MM.1S (cell line): ENCODE measurements around the gene ORC2.

Experiments used
- DNase-seq: peaks from one replicate; pipeline ENCODE4 v3.0.0-alpha.2; 2015
- H2AFZ ChIP-seq: fragments of 300-600 bp; sonication (generic); 2 replicates; pipeline ENCODE4 v1.6.0; 2016; ENCODE audit warnings: antibody characterized with exemption, low read length
- H3F3A ChIP-seq: fragments of 300-600 bp; sonication (generic); 2 replicates; pipeline ENCODE4 v1.6.1; 2016; ENCODE audit warnings: mild to moderate bottlenecking, antibody characterized with exemption, low read length, moderate library complexity, mixed read lengths; ENCODE audit not compliant: insufficient read depth
- H3K27ac ChIP-seq: fragments of 300-600 bp; sonication (generic); 2 replicates; pipeline ENCODE4 v1.5.1; 2016; ENCODE audit warnings: mild to moderate bottlenecking, low read length
- H3K27me3 ChIP-seq: fragments of 300-600 bp; sonication (generic); replicated peaks from 2 replicates; pipeline ENCODE4 v1.6.0; 2016; ENCODE audit warnings: low read length; ENCODE audit not compliant: insufficient read depth
- H3K36me3 ChIP-seq: fragments of 300-600 bp; sonication (generic); replicated peaks from 2 replicates; pipeline ENCODE4 v1.6.1; 2016; ENCODE audit warnings: mild to moderate bottlenecking, low read length, mixed read lengths; ENCODE audit not compliant: insufficient read depth
- H3K4me1 ChIP-seq: fragments of 300-600 bp; sonication (generic); 2 replicates; pipeline ENCODE4 v1.6.1; 2016; ENCODE audit warnings: low read length, mixed read lengths
- H3K4me2 ChIP-seq: fragments of 300-600 bp; sonication (generic); 2 replicates; pipeline ENCODE4 v1.6.0; 2016; ENCODE audit warnings: low read depth, low read length
- H3K4me3 ChIP-seq: fragments of 300-600 bp; sonication (generic); 2 replicates; pipeline ENCODE4 v1.5.1; 2016; ENCODE audit warnings: low read length, mixed read lengths
- H3K79me2 ChIP-seq: fragments of 300-600 bp; sonication (generic); 2 replicates; pipeline ENCODE4 v1.6.1; 2016; ENCODE audit warnings: mixed run types, low read length, mixed read lengths
- H3K9ac ChIP-seq: fragments of 300-600 bp; sonication (generic); 2 replicates; pipeline ENCODE4 v1.6.1; 2016; ENCODE audit warnings: low read length, mixed read lengths
- H3K9me2 ChIP-seq: fragments of 300-600 bp; sonication (generic); replicated peaks from 2 replicates; pipeline ENCODE4 v1.6.1; 2016; ENCODE audit warnings: mild to moderate bottlenecking, low read length, mixed read lengths; ENCODE audit not compliant: insufficient read depth
- H3K9me3 ChIP-seq: fragments of 300-600 bp; sonication (generic); replicated peaks from 2 replicates; pipeline ENCODE4 v1.6.1; 2016; ENCODE audit warnings: mild to moderate bottlenecking, low read length, mixed read lengths; ENCODE audit not compliant: insufficient read depth
- H4K20me1 ChIP-seq: fragments of 300-600 bp; sonication (generic); 2 replicates; pipeline ENCODE4 v1.6.1; 2016; ENCODE audit warnings: mild to moderate bottlenecking, low read length, moderate library complexity, mixed read lengths; ENCODE audit not compliant: insufficient read depth
- CTCF ChIP-seq: fragments of 300-600 bp; sonication (generic); IDR thresholded peaks from 2 replicates; pipeline ENCODE4 v1.5.1; 2016; ENCODE audit warnings: antibody characterized with exemption, low read length, mixed read lengths
- EZH2 ChIP-seq: fragments of 300-600 bp; sonication (generic); optimal IDR thresholded peaks from 2 replicates; pipeline ENCODE3; 2017; ENCODE audit warnings: low read depth, mild to moderate bottlenecking, antibody characterized with exemption, low read length, mixed read lengths
- EZH2phosphoT487 ChIP-seq: fragments of 300-600 bp; sonication (generic); IDR thresholded peaks from 2 replicates; pipeline ENCODE4 v1.6.1; 2018; ENCODE audit warnings: antibody characterized with exemption, low read length

Gene ORC2

GRCh38 chr2:200860092-200860795, 103.2 kb downstream of the ORC2 start:
- no peaks in the 10 kb centered on the region for H3K27me3 ChIP-seq
- H3K79me2 ChIP-seq: peaks cover 86% of the 10 kb centered on the region
- no peak overlapping the region for H3K9ac ChIP-seq
- H3F3A ChIP-seq: peaks cover 15% of the 10 kb centered on the region
- peaks cover 45% of the 10 kb centered on the region for H4K20me1 ChIP-seq
- no peak for TF ChIP-seq EZH2
- no peak for TF ChIP-seq EZH2phosphoT487
- no peak for TF ChIP-seq CTCF
- DNase-seq: no peak
- peaks cover 16% of the 10 kb centered on the region for H3K4me1 ChIP-seq
- no peak overlapping the region for H3K27ac ChIP-seq
- H3K9me3 ChIP-seq: no peaks in the 10 kb centered on the region
- H3K9me2 ChIP-seq: no peaks in the 10 kb centered on the region
- no peak overlapping the region for H2AFZ ChIP-seq
- peaks cover 49% of the 10 kb centered on the region for H3K36me3 ChIP-seq
- H3K4me2 ChIP-seq: no peak overlapping the region
- H3K4me3 ChIP-seq: no peak overlapping the region
